Measurements from ENCODE around the gene PKIG.

The PKIG gene

DNA sequence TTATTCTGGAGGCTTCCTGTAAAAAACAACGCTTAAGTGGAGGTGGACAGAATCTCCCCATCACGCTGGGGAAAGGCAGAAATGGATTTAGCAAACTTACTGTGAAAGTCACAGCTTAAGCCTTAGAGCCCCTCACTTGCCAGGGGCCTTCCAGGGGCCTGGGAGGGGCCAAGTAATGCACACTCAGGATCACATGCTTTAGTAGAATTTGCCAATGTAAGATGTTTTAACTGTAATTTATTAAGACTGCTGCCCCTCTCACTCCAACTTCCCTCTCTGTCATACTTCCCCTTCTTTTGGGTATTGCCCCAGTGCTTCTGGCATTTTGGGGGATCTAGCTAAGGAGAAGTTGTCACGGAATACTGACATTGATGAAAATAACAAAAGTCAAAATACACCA is 81.8 kb downstream of the PKIG start:
- H3K4me3 Mint-ChIP-seq: no peak overlapping the region
- peaks cover 15% of the 10 kb centered on the region for H3K9me3 Mint-ChIP-seq
- no peaks in the 10 kb centered on the region for H3K27me3 Mint-ChIP-seq
- intact Hi-C loops (cut with micrococcal nuclease): no loop called here
- H3K27ac Mint-ChIP-seq: peak overlapping the region; percentile 79
- peaks cover 41% of the 10 kb centered on the region for H3K4me1 Mint-ChIP-seq (ENCODE audit: low read depth)
- H3K36me3 Mint-ChIP-seq (ENCODE audit: low read depth): no peaks in the 10 kb centered on the region

DNA sequence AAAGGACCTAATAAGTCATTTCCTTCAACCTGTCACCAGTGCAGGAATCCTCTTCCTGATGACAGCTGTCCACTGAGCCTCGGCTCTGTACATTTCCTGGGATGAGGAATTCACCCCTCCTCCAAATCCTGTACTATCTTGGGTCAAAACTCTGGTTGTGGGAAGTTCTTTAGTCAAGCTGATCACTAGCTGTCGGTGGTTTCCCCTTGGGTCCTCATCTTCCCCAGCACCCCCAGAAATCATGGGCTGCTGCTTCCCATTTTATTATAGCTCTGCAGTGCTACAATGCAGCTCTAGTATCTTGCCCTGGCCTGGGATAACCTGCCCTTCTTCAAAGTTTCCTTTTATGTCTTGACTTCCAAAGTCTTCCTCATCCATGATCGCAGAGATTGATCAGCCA is 83.7 kb downstream of the PKIG start:
- Mint-ChIP-seq H3K27me3 (peaks cover 6% of the 10 kb centered on the region), H3K9me3 (peaks cover under 1% of the 10 kb centered on the region), H3K4me3 (no peak overlapping the region), H3K36me3 (ENCODE audit: low read depth) (no peaks in the 10 kb centered on the region), H3K27ac (peak overlapping the region; percentile 24), H3K4me1 (ENCODE audit: low read depth) (peaks cover 46% of the 10 kb centered on the region)
- intact Hi-C loops (cut with micrococcal nuclease): no loop called here

Data from dendritic cell treated with granulocyte-macrophage colony-stimulating factor and Interleukin-4, amounts not matched to agents 40 ng/mL and 50 ng/mL, for 4 days (primary cell).